Measurements from ENCODE around the gene JMJD7. TPM values are rescaled to one million over a fixed set of nuclear protein-coding genes. Genes with fewer than 3 reads are reported as not detected.

Gene JMJD7
- total RNA-seq, 1 donor: 1.4 TPM

DNA sequence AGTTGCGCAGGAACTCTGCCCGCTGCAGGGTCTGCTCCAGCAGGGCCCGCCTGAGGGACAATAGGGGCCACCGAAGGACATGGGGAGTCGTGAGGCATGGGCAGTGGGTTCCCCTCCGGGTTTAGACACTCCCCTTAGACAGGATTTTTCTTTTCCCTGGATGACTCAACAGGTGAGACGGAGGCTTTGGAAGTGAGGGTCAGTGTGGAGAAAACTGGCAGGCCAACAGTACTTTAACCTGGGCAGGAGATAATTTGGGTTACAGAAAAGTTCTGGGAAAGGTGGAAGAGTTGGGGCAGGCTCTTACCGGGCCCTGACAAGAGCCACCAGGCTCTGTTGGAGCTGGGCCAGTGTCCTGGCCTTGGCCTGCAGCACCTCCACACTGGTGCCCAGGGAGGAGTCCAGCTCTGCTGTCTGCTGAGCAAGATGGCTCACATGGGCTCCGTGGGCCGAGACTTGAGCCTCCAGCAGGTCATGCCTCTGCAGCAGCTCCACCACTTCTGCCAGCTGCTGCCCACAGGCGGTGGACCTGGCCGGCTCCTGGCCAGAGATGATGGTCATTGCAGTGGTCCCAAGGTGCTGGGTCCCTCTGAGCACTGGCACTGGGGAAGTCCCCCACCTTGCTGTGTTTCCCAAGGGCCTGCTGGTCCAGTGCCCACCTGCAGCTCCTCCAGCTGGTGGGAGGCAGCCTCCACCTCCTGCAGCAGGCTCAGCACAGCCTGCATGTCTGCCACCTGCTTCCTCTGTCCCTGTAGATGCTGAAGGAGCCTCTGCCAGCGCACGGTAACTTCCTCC is 55.0 kb downstream of the JMJD7 start:
- H3K36me3 ChIP-seq (ENCODE audit: insufficient read depth, low read length): no peaks in the 10 kb centered on the region
- no peaks in the 10 kb centered on the region for H3K4me1 ChIP-seq (ENCODE audit: insufficient read depth, low read length)
- H3K9me3 ChIP-seq (ENCODE audit: low read depth, low read length): no peaks in the 10 kb centered on the region
- TF ChIP-seq, protein P1, sequence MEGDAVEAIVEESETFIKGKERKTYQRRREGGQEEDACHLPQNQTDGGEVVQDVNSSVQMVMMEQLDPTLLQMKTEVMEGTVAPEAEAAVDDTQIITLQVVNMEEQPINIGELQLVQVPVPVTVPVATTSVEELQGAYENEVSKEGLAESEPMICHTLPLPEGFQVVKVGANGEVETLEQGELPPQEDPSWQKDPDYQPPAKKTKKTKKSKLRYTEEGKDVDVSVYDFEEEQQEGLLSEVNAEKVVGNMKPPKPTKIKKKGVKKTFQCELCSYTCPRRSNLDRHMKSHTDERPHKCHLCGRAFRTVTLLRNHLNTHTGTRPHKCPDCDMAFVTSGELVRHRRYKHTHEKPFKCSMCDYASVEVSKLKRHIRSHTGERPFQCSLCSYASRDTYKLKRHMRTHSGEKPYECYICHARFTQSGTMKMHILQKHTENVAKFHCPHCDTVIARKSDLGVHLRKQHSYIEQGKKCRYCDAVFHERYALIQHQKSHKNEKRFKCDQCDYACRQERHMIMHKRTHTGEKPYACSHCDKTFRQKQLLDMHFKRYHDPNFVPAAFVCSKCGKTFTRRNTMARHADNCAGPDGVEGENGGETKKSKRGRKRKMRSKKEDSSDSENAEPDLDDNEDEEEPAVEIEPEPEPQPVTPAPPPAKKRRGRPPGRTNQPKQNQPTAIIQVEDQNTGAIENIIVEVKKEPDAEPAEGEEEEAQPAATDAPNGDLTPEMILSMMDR (IDR thresholded peaks at IDR 0.05; ENCODE audit: extremely low read depth, low read depth, low read length): no peak
- DNase-seq (ENCODE audit: insufficient read length, low spot score, missing footprints): peak; percentile 69
- H4K20me1 ChIP-seq (ENCODE audit: insufficient read depth, low read length): no peaks in the 10 kb centered on the region
- H3K4me3 ChIP-seq (ENCODE audit: insufficient read depth, low read length): no peak overlapping the region
- H2AFZ ChIP-seq (ENCODE audit: low read length): no peak overlapping the region
- H3K4me2 ChIP-seq (ENCODE audit: insufficient read depth, low read length): no peak overlapping the region
- no peaks in the 10 kb centered on the region for H3K79me2 ChIP-seq (ENCODE audit: insufficient read depth, low read length)
- H3K27ac ChIP-seq (ENCODE audit: low read depth, low read length): no peak overlapping the region
- H3K27me3 ChIP-seq (ENCODE audit: insufficient read depth, low read length): peaks cover 9% of the 10 kb centered on the region

DNA sequence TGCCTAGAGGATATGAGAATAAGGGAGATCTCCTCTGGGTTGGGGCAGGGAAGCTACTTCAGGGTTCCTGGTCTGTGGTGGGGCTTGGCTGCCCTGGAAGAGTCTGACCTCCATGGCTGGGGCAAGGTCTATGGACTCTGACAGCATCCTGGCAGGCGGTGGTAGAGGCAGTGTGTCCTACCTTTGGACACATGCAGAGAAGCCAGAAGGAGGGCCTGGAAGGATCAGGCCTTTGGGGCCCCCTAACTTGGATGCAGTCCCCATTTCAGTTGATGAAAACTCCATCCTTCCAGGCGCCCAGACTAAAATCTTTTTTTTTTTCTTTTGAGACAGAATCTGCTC is 55.6 kb downstream of the JMJD7 start:
- Histone ChIP-seq H3K4me3 (ENCODE audit: insufficient read depth, low read length) (no peak overlapping the region), H3K4me2 (ENCODE audit: insufficient read depth, low read length) (no peak overlapping the region), H3K9me3 (ENCODE audit: low read depth, low read length) (no peaks in the 10 kb centered on the region), H3K79me2 (ENCODE audit: insufficient read depth, low read length) (no peaks in the 10 kb centered on the region), H3K27me3 (ENCODE audit: insufficient read depth, low read length) (peaks cover 9% of the 10 kb centered on the region), H3K36me3 (ENCODE audit: insufficient read depth, low read length) (no peaks in the 10 kb centered on the region), H2AFZ (ENCODE audit: low read length) (no peak overlapping the region), H4K20me1 (ENCODE audit: insufficient read depth, low read length) (no peaks in the 10 kb centered on the region), H3K27ac (ENCODE audit: low read depth, low read length) (no peak overlapping the region), H3K4me1 (ENCODE audit: insufficient read depth, low read length) (no peaks in the 10 kb centered on the region)
- DNase-seq (ENCODE audit: insufficient read length, low spot score, missing footprints): peak; percentile 73
- TF ChIP-seq, protein P1 (IDR thresholded peaks at IDR 0.05; ENCODE audit: extremely low read depth, low read depth, low read length): no peak

DNA sequence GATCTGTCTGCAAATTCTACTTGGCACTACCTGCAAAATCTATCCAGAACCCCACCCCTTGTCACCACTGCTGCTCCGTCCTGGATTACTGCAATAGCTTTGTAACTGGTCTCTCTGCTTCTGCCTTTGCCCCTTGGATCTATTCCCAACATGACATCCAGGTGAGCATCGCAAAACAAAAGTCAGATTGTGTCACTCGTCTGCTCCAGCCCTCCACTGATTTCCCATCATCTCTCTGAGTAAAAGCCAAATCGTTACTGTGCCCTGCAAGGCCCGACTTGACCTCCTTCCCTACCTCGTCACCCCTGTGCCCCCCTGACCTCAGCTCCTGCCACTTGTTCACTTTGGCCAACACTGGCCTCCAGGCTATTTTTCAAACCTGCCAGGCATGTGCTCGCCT is 56.6 kb downstream of the JMJD7 start:
- no peaks in the 10 kb centered on the region for H3K36me3 ChIP-seq (ENCODE audit: insufficient read depth, low read length)
- no peaks in the 10 kb centered on the region for H3K79me2 ChIP-seq (ENCODE audit: insufficient read depth, low read length)
- TF ChIP-seq, protein P1 (IDR thresholded peaks at IDR 0.05; ENCODE audit: extremely low read depth, low read depth, low read length): no peak

DNA sequence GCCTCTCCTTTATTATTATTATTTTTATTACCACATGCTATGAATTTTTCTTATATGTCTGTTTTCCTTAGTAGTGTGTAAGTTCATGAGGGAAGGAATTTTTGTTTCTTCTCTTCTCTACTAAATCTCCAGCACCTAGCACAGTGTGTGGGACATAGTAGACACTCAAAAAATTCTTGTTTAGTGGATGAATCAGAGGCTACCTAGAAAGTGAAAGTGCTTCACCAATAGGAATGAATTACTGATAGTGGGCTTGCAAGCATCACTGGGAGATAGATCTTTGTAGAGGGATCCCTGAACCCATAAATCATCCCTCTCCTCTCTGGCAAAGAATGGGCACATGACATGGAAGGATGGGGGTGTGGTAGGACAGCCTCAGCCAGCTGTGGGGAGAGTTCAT is 57.4 kb downstream of the JMJD7 start:
- TF ChIP-seq, protein P1 (IDR thresholded peaks at IDR 0.05; ENCODE audit: extremely low read depth, low read depth, low read length): no peak
- Histone ChIP-seq H3K4me2 (ENCODE audit: insufficient read depth, low read length) (no peak overlapping the region), H4K20me1 (ENCODE audit: insufficient read depth, low read length) (no peaks in the 10 kb centered on the region), H3K27ac (ENCODE audit: low read depth, low read length) (no peak overlapping the region), H3K27me3 (ENCODE audit: insufficient read depth, low read length) (peaks cover 8% of the 10 kb centered on the region), H3K4me3 (ENCODE audit: insufficient read depth, low read length) (no peak overlapping the region), H2AFZ (ENCODE audit: low read length) (no peak overlapping the region), H3K79me2 (ENCODE audit: insufficient read depth, low read length) (no peaks in the 10 kb centered on the region), H3K36me3 (ENCODE audit: insufficient read depth, low read length) (no peaks in the 10 kb centered on the region), H3K9me3 (ENCODE audit: low read depth, low read length) (no peaks in the 10 kb centered on the region), H3K4me1 (ENCODE audit: insufficient read depth, low read length) (no peaks in the 10 kb centered on the region)
- peak; percentile 71 for DNase-seq (ENCODE audit: insufficient read length, low spot score, missing footprints)

More for the DNA sequence above, 56.6 kb downstream of the JMJD7 start:
- peak; percentile 41 for DNase-seq (ENCODE audit: insufficient read length, low spot score, missing footprints)
- Histone ChIP-seq H3K4me1 (ENCODE audit: insufficient read depth, low read length) (no peaks in the 10 kb centered on the region), H3K4me2 (ENCODE audit: insufficient read depth, low read length) (no peak overlapping the region), H3K4me3 (ENCODE audit: insufficient read depth, low read length) (no peak overlapping the region), H3K27ac (ENCODE audit: low read depth, low read length) (no peak overlapping the region), H3K9me3 (ENCODE audit: low read depth, low read length) (no peaks in the 10 kb centered on the region), H2AFZ (ENCODE audit: low read length) (no peak overlapping the region), H3K27me3 (ENCODE audit: insufficient read depth, low read length) (peaks cover 9% of the 10 kb centered on the region), H4K20me1 (ENCODE audit: insufficient read depth, low read length) (no peaks in the 10 kb centered on the region)

Measured in osteoblast (primary cell).